Spleen (tissue), 11 donors: ENCODE data around the gene PLCB1. TPM values are rescaled to one million over a fixed set of nuclear protein-coding genes. Genes with fewer than 3 reads are reported as not detected.

Source experiments
- DNase-seq: peaks from one replicate; pipeline ENCODE4 v3.0.0-alpha.2; 2020
- H3K27ac ChIP-seq, 8 donors: fragments of 200-600 bp; sonication (generic) in 7 of 8; 1 replicate in 4 of 8; 2 replicates in 4 of 8; pipeline versions ENCODE4 v1.5.0 to v1.8.0; 2016 to 2021; ENCODE audit warnings: inconsistent platforms in 4 of 8, mild to moderate bottlenecking in 4 of 8, moderate library complexity in 1 of 8
- H3K27me3 ChIP-seq, 7 donors: fragments of 200-600 bp; sonication (generic) in 6 of 7; replicated peaks in 1 of 7; 1 replicate in 4 of 7; 2 replicates in 3 of 7; pipeline versions ENCODE4 v1.5.0 to v1.8.0; 2016 to 2021; ENCODE audit warnings: inconsistent platforms in 3 of 7, mild to moderate bottlenecking in 1 of 7
- H3K36me3 ChIP-seq, 6 donors: fragments of 200-600 bp; sonication (generic) in 5 of 6; 1 replicate in 4 of 6; 2 replicates in 2 of 6; pipeline versions ENCODE4 v1.5.0 to v1.8.0; 2016 to 2021; ENCODE audit warnings: inconsistent platforms in 2 of 6
- H3K4me1 ChIP-seq, 6 donors: fragments of 200-600 bp; sonication (generic) in 5 of 6; 1 replicate in 3 of 6; 2 replicates in 3 of 6; pipeline versions ENCODE4 v1.5.0 to v1.8.0; 2016 to 2021; ENCODE audit warnings: inconsistent platforms in 3 of 6
- H3K4me3 ChIP-seq, 8 donors: fragments of 200-600 bp; sonication (generic) in 7 of 8; 1 replicate in 4 of 8; 2 replicates in 4 of 8; pipeline versions ENCODE4 v1.5.0 to v1.8.0; 2016 to 2021; ENCODE audit warnings: inconsistent platforms in 4 of 8, mild to moderate bottlenecking in 4 of 8, moderate library complexity in 2 of 8
- H3K9me3 ChIP-seq, 8 donors: fragments of 200-600 bp; sonication (generic) in 7 of 8; 1 replicate in 4 of 8; 2 replicates in 4 of 8; pipeline versions ENCODE4 v1.5.0 to v1.8.0; 2016 to 2021; ENCODE audit warnings: inconsistent platforms in 4 of 8
- CTCF ChIP-seq, 11 experiments: fragments of 200-600 bp in 7 of 11; fragments of 450-650 bp in 4 of 11; sonication (generic) in 4 of 11; IDR thresholded peaks in 8 of 11; conservative IDR thresholded peaks in 3 of 11; 1 replicate in 7 of 11; 2 replicates in 4 of 11; pipeline versions ENCODE4 v1.4.0 to v1.8.0; 2016 to 2021; ENCODE audit warnings: antibody characterized with exemption in 11 of 11, inconsistent platforms in 4 of 11, mild to moderate bottlenecking in 1 of 11
- POLR2A ChIP-seq, 3 donors: fragments of 450-650 bp; IDR thresholded peaks; one replicate each; pipeline ENCODE4 v1.5.1; 2017; ENCODE audit warnings: antibody characterized with exemption in 3 of 3, mild to moderate bottlenecking in 1 of 3
- POLR2AphosphoS5 ChIP-seq, 3 donors: sonication (generic); formaldehyde crosslinking; IDR thresholded peaks; one replicate each; pipeline ENCODE4 v1.5.1; 2017; ENCODE audit warnings: antibody characterized with exemption in 3 of 3
- WGBS, 5 donors: extraction: QIAGEN DNeasy Blood & Tissue Kit in 3 of 5; methylation state at CpG; one replicate each; pipeline versions ENCODE4 v1.1.5 to v1.1.7; 2013 to 2018; 5-methylcytosine and 5-hydroxymethylcytosine counted together
- intact Hi-C: fragments of 100-400 bp; cut with DNase I; formaldehyde crosslinking; loops from one replicate; pipeline ENCODE4 v1.15.0; 2023; ENCODE audit warnings: low total_unique reads
- polyA plus RNA-seq, 3 donors: library from polyadenylated mRNA; stranded (reverse); fragments of 200-250 nt; gene quantifications; one replicate each; pipeline ENCODE4 v1.2.1, GENCODE V29; 2013
- total RNA-seq, 7 donors: library from RNA; depleted of rRNA in 3 of 7; stranded (reverse); fragments of >200 nt in 3 of 7; fragmentation: NEBNext Ultra II Directional in 4 of 7; extraction: Animal tissue kit (Norgen Biotek cat#: 25700) in 4 of 7; gene quantifications; one replicate each; pipeline versions ENCODE4 v1.1.0 to v1.2.1, GENCODE V29; 2016 to 2021
- donor health status: healthy with polysubstance abuse.
- donor health status: DM: no; HTN: no; CAD: no; lungs with moderate emphysema.
- donor health status: DM: no; HTN: no; CAD: no.
- donor health status: Bipolar disorder and iron deficiency.
- donor health status: healthy.
- donor health status: DM: no; HTN: no; CAD: no.
- donor health status: DM: yes; HTN: yes; CAD: no.

The PLCB1 gene
- total and polyA plus RNA-seq, 10 donors = 1.0 to 33.7 (median 16.2) TPM

- Histone ChIP-seq H3K4me1 (no peaks in the 10 kb centered on the region), H3K4me3 (no peak overlapping the region), H3K9me3 (no peaks in the 10 kb centered on the region), H3K36me3 (no peaks in the 10 kb centered on the region), H3K27me3 (no peaks in the 10 kb centered on the region), H3K27ac (no peak overlapping the region)
- 45 to 89% (median 69%) methylated on average over 1 of the region's 1 CpG for WGBS, 5 donors
- intact Hi-C loops = no loop called here
- TF ChIP-seq CTCF (IDR thresholded peaks at IDR 0.05 in 8 of 11, conservative IDR thresholded peaks at IDR 0.05 in 3 of 11) (no peak), POLR2A (IDR thresholded peaks at IDR 0.05) (no peak), POLR2AphosphoS5 (IDR thresholded peaks at IDR 0.05) (no peak)
- DNase-seq = no peak
Measured at GRCh38 chr20:8291200-8291599, 159.1 kb downstream of the PLCB1 start.

- Histone ChIP-seq H3K27ac (no peak overlapping the region), H3K4me1 (no peaks in the 10 kb centered on the region), H3K36me3 (no peaks in the 10 kb centered on the region), H3K27me3 (no peaks in the 10 kb centered on the region), H3K4me3 (no peak overlapping the region), H3K9me3 (no peaks in the 10 kb centered on the region)
- 71 to 95% (median 78%) methylated on average over 1 of the region's 1 CpG for WGBS, 5 donors
- TF ChIP-seq CTCF (IDR thresholded peaks at IDR 0.05 in 8 of 11, conservative IDR thresholded peaks at IDR 0.05 in 3 of 11) (no peak), POLR2AphosphoS5 (IDR thresholded peaks at IDR 0.05) (no peak), POLR2A (IDR thresholded peaks at IDR 0.05) (no peak)
- intact Hi-C loops = no loop called here
- DNase-seq = no peak
Measured at GRCh38 chr20:8291873-8292272, 159.8 kb downstream of the PLCB1 start.

GRCh38 chr20:8292793-8293192 is 160.7 kb downstream of the PLCB1 start:
- Histone ChIP-seq H3K27ac (no peak overlapping the region), H3K4me1 (no peaks in the 10 kb centered on the region), H3K4me3 (no peak overlapping the region), H3K9me3 (no peaks in the 10 kb centered on the region), H3K27me3 (no peaks in the 10 kb centered on the region), H3K36me3 (no peaks in the 10 kb centered on the region)
- TF ChIP-seq POLR2AphosphoS5 (IDR thresholded peaks at IDR 0.05) (no peak), CTCF (IDR thresholded peaks at IDR 0.05 in 8 of 11, conservative IDR thresholded peaks at IDR 0.05 in 3 of 11) (no peak), POLR2A (IDR thresholded peaks at IDR 0.05) (no peak)
- intact Hi-C loops = no loop called here
- WGBS, 5 donors = 59 to 86% (median 76%) methylated on average over 1 of the region's 1 CpG
- no peak for DNase-seq

- intact Hi-C loops = no loop called here
- Histone ChIP-seq H3K27me3 (no peaks in the 10 kb centered on the region), H3K9me3 (no peaks in the 10 kb centered on the region), H3K4me1 (no peaks in the 10 kb centered on the region), H3K27ac (no peak overlapping the region), H3K36me3 (no peaks in the 10 kb centered on the region), H3K4me3 (no peak overlapping the region)
- DNase-seq = no peak
- 82 to 92% (median 89%) methylated on average over 4 of the region's 4 CpGs for WGBS, 5 donors
- TF ChIP-seq POLR2AphosphoS5 (IDR thresholded peaks at IDR 0.05) (no peak), CTCF (IDR thresholded peaks at IDR 0.05 in 8 of 11, conservative IDR thresholded peaks at IDR 0.05 in 3 of 11) (no peak), POLR2A (IDR thresholded peaks at IDR 0.05) (no peak)
Measured at GRCh38 chr20:8293750-8294149, 161.7 kb downstream of the PLCB1 start.
